GM12873 (cell line): Measurements from ENCODE around the gene KRT7.

ENCODE experiments used
- CTCF ChIP-seq: IDR thresholded peaks from 2 replicates; pipeline ENCODE4 v1.5.1; 2012; ENCODE audit warnings: low read depth, mild to moderate bottlenecking, moderate library complexity, low read length, control low read depth; ENCODE audit not compliant: insufficient read depth; ENCODE audit errors: missing control alignments

Gene KRT7

GRCh38 chr12:52187640-52188039, 45.4 kb upstream of the KRT7 start:
- TF ChIP-seq CTCF, result no peak

- no peak for TF ChIP-seq CTCF
These were observed 44.4 kb upstream of the KRT7 start for GRCh38 chr12:52188658-52189057.

- TF ChIP-seq CTCF, result no peak
These were observed 43.5 kb upstream of the KRT7 start for GRCh38 chr12:52189376-52190174.

- TF ChIP-seq CTCF, result no peak
These were observed 41.9 kb upstream of the KRT7 start for GRCh38 chr12:52190860-52191729.

GRCh38 chr12:52191841-52192791, 40.9 kb upstream of the KRT7 start, which contains the start of gene KRT80:
TSS of gene KRT80 (minus strand) at chr12:52192014. CDS start at chr12:52191902, 112 bp downstream.
- TF ChIP-seq CTCF, result no peak

- TF ChIP-seq CTCF, result no peak
These were observed 39.5 kb upstream of the KRT7 start for GRCh38 chr12:52193532-52193931.
